ENCODE data around the gene MINDY3. TPM values are rescaled to one million over a fixed set of nuclear protein-coding genes. Genes with fewer than 3 reads are reported as not detected.

The MINDY3 gene
- total RNA-seq, 4 donors from 2014 or later, result 17.0 to 26.4 (median 22.4) TPM

DNA sequence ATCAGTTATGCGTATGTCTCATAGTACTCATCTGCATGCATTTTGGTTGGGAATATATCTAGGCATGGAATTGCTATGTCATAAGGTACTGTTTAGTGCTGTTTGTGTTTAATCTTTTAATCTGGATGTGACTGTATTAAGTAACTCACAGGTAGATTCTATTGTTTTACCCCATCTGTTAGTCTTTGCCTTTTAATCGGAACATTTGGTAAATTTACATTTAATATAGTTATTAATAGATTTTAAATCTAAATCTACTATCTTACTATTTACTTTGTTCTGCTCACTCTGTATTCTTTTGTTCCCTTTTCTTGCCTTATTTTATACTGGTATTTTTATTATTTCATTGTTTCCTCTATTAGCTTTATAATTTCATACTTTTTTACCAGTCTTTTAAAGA is 130.0 kb downstream of the MINDY3 start:
- TF ChIP-seq POLR2A (IDR thresholded peaks at IDR 0.05), result no peak

DNA sequence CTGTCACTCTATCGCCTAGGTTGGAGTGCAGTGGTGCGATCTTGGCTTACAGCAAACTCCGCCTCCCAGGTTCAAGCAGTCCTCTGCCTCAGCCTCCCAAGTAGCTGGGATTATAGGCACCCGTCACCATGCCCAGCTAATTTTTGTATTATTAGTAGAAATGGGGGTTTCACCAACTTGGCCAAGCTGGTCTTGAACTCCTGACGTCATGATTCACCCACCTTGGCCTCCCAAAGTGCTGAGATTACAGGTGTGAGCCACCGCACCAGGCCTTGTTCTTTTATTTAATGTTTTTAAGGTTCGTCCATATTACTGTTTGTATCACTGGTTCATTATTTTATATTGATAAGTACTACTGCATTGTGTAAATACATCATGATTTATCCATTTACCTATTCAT is 130.4 kb downstream of the MINDY3 start:
- H3K36me3 ChIP-seq, result no peaks in the 10 kb centered on the region
- no peak overlapping the region for H3K4me3 ChIP-seq
- no peaks in the 10 kb centered on the region for H3K9me3 ChIP-seq
- DNase-seq, result no peak
- H3K27ac ChIP-seq, result no peak overlapping the region
- TF ChIP-seq, protein P1, sequence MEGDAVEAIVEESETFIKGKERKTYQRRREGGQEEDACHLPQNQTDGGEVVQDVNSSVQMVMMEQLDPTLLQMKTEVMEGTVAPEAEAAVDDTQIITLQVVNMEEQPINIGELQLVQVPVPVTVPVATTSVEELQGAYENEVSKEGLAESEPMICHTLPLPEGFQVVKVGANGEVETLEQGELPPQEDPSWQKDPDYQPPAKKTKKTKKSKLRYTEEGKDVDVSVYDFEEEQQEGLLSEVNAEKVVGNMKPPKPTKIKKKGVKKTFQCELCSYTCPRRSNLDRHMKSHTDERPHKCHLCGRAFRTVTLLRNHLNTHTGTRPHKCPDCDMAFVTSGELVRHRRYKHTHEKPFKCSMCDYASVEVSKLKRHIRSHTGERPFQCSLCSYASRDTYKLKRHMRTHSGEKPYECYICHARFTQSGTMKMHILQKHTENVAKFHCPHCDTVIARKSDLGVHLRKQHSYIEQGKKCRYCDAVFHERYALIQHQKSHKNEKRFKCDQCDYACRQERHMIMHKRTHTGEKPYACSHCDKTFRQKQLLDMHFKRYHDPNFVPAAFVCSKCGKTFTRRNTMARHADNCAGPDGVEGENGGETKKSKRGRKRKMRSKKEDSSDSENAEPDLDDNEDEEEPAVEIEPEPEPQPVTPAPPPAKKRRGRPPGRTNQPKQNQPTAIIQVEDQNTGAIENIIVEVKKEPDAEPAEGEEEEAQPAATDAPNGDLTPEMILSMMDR (IDR thresholded peaks at IDR 0.05), result no peak
- TF ChIP-seq POLR2A (IDR thresholded peaks at IDR 0.05), result no peak
- no peaks in the 10 kb centered on the region for H3K27me3 ChIP-seq
- no peaks in the 10 kb centered on the region for H3K4me1 ChIP-seq

More for the DNA sequence above, 130.0 kb downstream of the MINDY3 start:
- Histone ChIP-seq H3K27ac (no peak overlapping the region), H3K4me1 (no peaks in the 10 kb centered on the region), H3K4me3 (no peak overlapping the region), H3K9me3 (no peaks in the 10 kb centered on the region), H3K27me3 (no peaks in the 10 kb centered on the region), H3K36me3 (no peaks in the 10 kb centered on the region)
- DNase-seq, result no peak

Other genes starting within 250 kb of the MINDY3 start
- 10 to 100 TPM in 1 of 4 donors, 1 to 10 TPM in 3; 2.4 to 13.2 (median 3.9) TPM for gene ITGA8, start 140.6 kb downstream of the MINDY3 start, total RNA-seq